Astrocyte of the hippocampus (primary cell): ENCODE results near the gene RAB1B.

Experiments used
- DNase-seq: peaks from one replicate; pipeline ENCODE4 v3.0.0; 2011; ENCODE audit warnings: low read depth, low spot score

RAB1B gene

DNA sequence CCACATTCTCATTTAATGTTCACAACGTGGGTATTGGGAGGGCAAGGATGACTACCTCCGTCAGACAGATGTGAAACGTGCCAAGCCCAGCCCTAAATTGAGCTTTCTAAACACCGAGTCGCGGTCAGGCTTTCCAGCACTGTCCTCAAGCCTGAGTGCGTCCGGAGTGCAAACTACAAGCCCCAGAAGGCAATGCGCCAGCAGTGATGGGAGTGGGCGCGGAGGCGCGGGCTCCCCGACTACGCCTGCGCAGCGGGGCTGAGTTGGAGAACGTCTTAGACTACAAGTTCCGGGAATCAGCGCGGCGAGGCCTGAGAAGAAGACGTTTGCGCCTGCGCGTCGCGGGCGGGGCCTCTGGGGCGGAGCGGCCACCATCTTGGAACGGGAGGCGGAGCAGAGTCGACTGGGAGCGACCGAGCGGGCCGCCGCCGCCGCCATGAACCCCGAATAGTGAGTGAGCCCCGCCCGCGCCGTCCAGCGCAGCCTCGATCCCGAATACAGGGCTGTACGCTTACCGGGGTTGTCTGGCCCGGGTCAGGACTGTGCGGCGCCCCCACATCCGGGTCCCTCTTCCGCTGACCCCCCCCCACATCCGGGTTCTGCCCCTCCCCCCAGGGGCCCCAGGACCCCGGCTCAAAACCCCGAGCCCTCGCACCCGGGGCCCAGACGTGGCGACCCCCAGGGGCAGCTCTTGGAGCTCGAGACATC, at the start of gene RAB1B:
RAB1B (plus strand) TSS at position 396 of the 708 bp plus-strand sequence; CDS start at position 437, 41 bp downstream.
- peak; percentile 100 for DNase-seq

DNA sequence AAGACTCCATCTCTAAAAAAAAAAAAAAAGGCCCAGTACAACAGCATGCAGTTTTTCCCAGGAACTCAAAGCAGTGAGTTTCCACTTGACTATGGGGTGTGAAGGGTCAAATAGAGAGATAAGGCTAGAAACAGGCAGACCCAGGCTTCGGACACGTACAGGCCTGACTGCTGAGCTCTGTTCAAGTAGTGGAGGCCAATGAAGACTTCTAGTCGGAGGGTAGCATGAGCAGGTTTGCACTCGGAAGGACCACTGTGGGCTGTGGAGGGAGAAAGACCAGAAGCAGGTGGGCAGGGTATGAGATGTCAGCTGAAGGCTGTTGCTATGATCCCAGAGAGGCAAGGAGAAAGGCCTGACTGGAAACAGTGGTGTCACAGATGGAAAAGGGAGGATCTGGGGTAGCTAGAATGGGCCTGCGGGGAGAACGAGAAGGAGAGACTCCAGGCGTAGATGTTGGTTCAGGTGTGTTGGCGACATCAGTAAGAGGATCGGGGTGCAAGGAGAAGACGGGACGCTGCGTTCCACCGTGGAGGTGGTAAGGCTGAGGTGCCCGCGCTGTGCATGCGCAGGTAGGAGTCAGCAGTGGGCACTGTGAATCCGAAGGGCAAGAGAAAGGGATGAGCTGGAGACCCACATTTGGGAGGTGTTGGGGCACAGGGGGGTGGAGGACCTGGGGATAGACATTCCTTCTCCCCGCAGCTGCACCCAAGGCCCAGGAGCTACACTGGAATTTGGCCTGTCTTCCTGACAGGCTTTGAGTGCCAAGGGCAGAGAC, 49.4 kb upstream of the RAB1B start:
- DNase-seq = no peak

- no peak for DNase-seq
Observed at GRCh38 chr11:66219846-66220565, 48.4 kb upstream of the RAB1B start.

- no peak for DNase-seq
Observed at GRCh38 chr11:66220566-66220935, 47.9 kb upstream of the RAB1B start.

DNA sequence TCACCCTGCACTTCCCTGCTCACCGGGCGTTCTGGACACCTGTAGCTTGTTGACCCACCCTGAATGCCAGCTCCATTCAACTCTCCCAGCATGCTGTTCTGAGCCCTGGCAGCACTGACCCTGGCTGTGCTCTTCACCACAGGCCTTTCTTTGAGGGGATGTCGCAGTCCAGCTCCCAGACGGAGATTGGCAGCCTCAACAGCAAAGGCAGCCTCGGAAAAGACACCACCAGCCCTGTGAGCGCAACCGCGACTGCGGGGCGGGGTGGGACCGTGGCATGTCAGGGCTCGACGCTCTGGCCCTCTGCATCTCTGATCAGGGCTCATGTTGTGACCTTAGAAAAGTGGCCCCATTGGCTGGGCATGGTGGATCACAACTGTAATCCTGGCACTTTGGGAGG, 47.4 kb upstream of the RAB1B start:
- DNase-seq = no peak

- no peak for DNase-seq
Observed at GRCh38 chr11:66221726-66222236, 46.7 kb upstream of the RAB1B start.

DNA sequence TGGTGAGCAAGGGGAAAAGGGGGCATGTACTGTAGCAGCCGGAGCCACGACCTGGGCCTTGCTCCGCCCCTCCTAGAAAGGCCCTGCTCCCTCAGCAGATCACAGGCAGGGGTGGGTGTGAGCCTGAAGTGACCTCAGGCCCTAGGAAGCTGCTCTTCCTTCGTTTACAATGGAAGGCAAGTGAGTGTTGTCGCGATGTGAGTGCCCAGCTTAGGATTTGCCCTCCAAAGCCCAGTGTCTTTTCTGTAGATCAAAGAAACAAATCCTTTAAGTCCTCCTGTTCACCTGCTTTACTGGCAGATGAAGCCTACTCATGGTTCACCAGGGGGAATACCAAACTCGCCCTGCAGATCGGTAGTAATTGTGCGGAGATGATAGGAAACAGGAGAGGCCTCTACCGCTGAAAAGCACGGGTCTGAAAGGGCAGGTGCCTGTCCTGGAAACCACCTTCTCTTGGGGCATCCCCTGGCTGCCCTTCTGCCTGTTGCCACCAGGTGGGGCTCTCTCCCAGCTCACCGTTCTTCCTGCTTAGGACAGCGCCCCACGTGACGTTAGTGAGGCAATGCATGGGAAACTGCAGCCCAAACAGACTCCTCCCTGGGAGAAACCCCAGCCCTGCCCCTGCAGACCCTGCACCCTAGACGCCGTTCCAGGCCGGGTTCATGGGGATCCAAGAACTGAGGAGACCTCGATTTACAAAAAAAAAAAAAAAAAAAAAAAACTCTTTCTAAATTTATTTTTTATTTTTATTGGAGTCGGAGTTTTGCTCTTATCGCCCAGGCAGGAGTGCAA, 45.9 kb upstream of the RAB1B start:
- peak; percentile 94 for DNase-seq

- DNase-seq = no peak
Observed at GRCh38 chr11:66224226-66224855, 44.1 kb upstream of the RAB1B start.

- DNase-seq = no peak
Observed at GRCh38 chr11:66225066-66225465, 43.4 kb upstream of the RAB1B start.

- DNase-seq = no peak
Observed at GRCh38 chr11:66226101-66226500, 42.3 kb upstream of the RAB1B start.

- DNase-seq = no peak
Observed at GRCh38 chr11:66227700-66228099, 40.7 kb upstream of the RAB1B start.

DNA sequence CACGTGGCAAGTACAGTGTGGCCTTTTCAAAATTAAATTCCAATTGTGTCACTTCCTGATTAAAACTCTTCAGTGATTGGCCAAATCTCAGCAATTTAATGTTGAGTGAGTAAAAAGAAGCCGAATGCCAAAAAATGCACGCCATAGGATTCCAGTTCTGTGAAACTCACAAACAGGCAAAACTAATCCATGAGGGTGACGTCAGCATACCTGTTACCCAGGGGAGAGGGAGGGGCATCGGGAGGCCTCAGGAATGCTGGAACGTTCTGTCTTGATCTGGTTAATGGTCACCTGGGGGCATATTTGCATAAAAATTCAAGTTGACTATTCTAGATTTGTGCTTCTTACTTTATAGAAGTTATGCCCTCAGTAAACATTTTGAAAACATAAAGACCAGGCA, 39.9 kb upstream of the RAB1B start:
- no peak for DNase-seq

GRCh38 chr11:66230156-66230555, 38.3 kb upstream of the RAB1B start:
- DNase-seq = no peak

DNA sequence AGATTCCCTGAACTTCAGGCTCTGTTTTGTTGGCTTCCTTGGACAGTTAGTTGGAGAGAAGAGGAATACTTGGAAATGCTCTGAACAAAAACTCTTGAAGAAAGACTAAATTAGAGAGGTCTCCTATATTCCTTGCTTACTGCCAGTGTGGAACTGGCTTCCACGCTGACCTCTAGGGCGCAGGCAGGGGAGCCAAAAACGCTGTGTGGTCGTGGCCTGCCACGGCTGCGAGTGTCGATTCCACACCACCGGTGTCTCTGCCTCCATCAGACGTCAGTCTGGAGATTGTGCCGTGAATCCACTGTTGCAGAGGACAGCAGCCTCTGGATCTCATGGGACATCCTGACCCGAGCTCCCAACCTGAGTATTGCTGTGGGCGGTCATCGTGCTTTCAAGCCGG, 37.5 kb upstream of the RAB1B start:
- no peak for DNase-seq

GRCh38 chr11:66231561-66231960, 36.9 kb upstream of the RAB1B start:
- DNase-seq = no peak

- no peak for DNase-seq
Observed at GRCh38 chr11:66232769-66233168, 35.7 kb upstream of the RAB1B start.

GRCh38 chr11:66233301-66233700, 35.1 kb upstream of the RAB1B start:
- no peak for DNase-seq

- no peak for DNase-seq
Observed at GRCh38 chr11:66235141-66235540, 33.3 kb upstream of the RAB1B start.

DNA sequence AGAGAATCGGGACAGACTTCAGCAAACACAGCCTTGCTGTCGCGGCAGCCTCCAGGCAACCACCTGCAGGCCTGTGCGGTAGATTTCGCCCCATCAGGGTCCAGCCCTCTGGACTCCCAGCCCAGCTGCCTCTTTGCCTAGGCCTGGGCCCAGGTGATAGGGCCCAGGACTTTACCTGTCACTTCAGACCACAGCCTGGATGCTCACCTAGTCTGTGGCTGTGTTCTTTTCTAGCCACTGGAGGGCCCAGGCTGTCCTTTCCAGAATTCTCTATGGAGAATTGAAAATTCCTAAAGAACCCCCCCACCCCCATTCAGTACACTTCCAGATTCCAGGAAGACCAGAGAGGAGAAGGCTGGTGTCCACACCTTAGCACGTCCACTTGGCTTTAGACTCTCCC, 30.6 kb upstream of the RAB1B start:
- DNase-seq = no peak

DNA sequence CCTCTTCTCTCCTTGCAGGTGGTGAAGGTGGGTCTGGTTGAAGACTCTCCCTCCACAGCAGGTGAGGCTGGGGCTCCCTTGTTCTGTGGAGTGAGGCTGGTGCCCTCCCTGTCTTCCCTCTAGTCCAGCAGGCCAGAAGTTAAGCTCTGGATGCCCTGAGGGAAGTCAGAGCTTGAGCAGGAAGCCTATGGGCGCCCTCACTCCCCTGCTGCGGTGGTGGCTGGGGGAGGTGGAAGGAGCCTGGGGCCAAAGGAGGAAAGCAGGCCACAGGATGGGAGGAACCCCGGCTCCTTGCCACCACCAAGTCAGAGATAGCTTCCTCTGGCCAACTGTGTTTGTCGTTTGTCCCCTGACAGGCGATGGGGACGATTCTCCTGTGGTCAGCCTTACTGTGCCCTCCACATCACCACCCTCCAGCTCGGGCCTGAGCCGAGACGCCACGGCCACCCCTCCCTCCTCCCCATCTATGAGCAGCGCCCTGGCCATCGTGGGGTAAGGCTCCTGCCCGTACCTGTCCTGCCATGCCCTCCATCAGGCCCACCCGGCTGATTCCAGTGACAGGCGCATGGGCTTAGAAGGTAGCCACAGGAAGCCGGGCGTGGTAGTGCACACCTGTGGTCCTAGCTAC, 29.5 kb upstream of the RAB1B start:
- no peak for DNase-seq

- DNase-seq = no peak
Observed at GRCh38 chr11:66239511-66239910, 28.9 kb upstream of the RAB1B start.
